H1 (cell line): Measurements from ENCODE around the gene RAG2. TPM values are rescaled to one million over a fixed set of nuclear protein-coding genes. Genes with fewer than 3 reads are reported as not detected.

Experiments
- CHD7 ChIP-seq: fragments of 300-600 bp; sonication (generic); IDR thresholded peaks from 2 replicates; pipeline ENCODE4 v1.7.1; 2012; ENCODE audit warnings: low read length, moderate library complexity, mild to moderate bottlenecking, inconsistent platforms; ENCODE audit not compliant: insufficient replicate concordance
- polyA plus RNA-seq, 7 experiments: library from polyadenylated mRNA; depleted of rRNA in 3 of 7; stranded (reverse) in 5 of 7; unstranded in 2 of 7; fragments of >200 nt in 5 of 7; fragments of 200-250 nt in 2 of 7; gene quantifications; 1 replicate in 5 of 7; 2 replicates in 1 of 7; 4 replicates in 1 of 7; pipeline versions ENCODE4 v1.2.1 to v1.2.3, GENCODE V29; 2011 to 2013; ENCODE audit warnings: missing spikeins in 2 of 7, mixed read lengths in 2 of 7
- total RNA-seq: library from RNA; stranded (reverse); fragmentation: NEBNext Ultra II Directional; extraction: Animal tissue kit (Norgen Biotek cat#: 25700); gene quantifications from 2 replicates; pipeline ENCODE4 v1.2.1, GENCODE V29; 2021

RAG2 gene
- total and polyA plus RNA-seq, 2 of the 8 experiments (the other 6 are each of a cell fraction or from before 2014, with no cell fraction given), result not detected

- TF ChIP-seq CHD7, result no peak
- TF ChIP-seq, all 59 proteins: peak for 0
Observed at GRCh38 chr11:36615826-36616225, 17.8 kb upstream of the RAG2 start (continued).
